ENCODE data around the gene LAPTM4A. TPM values are rescaled to one million over a fixed set of nuclear protein-coding genes. Genes with fewer than 3 reads are reported as not detected.

Gene LAPTM4A
- total RNA-seq, 1 experiment from 2014 or later, result 123 TPM

DNA sequence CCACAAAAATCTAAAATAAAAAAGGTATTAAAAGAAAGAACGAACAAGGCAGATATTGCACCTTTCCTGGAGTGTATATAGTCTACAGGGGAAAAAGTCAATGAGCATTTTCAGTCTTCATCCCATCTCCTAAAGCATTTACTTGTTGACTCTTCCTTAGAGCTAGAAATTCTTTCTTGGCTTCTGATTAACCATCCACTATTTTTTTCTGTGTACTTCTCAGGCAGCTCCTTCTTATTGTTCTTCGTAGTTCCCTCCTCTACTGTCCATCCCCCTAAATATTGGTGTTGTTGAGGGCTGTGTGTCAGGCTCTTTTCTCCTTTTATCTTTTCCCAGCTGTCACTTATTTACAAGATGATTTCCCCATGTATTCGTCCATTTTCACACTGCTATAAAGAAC, 3.5 kb upstream of the LAPTM4A start:
- TF ChIP-seq POLR2AphosphoS5 (IDR thresholded peaks at IDR 0.05; ENCODE audit: low read depth, low read length), result no peak
- TF ChIP-seq SIN3A (IDR thresholded peaks at IDR 0.05; ENCODE audit: borderline replicate concordance, insufficient read depth, low read depth, low read length), result no peak
- TF ChIP-seq TCF7L2 (IDR thresholded peaks at IDR 0.05; ENCODE audit: low read depth, low read length), result no peak
- TF ChIP-seq, protein P1, sequence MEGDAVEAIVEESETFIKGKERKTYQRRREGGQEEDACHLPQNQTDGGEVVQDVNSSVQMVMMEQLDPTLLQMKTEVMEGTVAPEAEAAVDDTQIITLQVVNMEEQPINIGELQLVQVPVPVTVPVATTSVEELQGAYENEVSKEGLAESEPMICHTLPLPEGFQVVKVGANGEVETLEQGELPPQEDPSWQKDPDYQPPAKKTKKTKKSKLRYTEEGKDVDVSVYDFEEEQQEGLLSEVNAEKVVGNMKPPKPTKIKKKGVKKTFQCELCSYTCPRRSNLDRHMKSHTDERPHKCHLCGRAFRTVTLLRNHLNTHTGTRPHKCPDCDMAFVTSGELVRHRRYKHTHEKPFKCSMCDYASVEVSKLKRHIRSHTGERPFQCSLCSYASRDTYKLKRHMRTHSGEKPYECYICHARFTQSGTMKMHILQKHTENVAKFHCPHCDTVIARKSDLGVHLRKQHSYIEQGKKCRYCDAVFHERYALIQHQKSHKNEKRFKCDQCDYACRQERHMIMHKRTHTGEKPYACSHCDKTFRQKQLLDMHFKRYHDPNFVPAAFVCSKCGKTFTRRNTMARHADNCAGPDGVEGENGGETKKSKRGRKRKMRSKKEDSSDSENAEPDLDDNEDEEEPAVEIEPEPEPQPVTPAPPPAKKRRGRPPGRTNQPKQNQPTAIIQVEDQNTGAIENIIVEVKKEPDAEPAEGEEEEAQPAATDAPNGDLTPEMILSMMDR (IDR thresholded peaks at IDR 0.05), result no peak
- TF ChIP-seq, protein P2, sequence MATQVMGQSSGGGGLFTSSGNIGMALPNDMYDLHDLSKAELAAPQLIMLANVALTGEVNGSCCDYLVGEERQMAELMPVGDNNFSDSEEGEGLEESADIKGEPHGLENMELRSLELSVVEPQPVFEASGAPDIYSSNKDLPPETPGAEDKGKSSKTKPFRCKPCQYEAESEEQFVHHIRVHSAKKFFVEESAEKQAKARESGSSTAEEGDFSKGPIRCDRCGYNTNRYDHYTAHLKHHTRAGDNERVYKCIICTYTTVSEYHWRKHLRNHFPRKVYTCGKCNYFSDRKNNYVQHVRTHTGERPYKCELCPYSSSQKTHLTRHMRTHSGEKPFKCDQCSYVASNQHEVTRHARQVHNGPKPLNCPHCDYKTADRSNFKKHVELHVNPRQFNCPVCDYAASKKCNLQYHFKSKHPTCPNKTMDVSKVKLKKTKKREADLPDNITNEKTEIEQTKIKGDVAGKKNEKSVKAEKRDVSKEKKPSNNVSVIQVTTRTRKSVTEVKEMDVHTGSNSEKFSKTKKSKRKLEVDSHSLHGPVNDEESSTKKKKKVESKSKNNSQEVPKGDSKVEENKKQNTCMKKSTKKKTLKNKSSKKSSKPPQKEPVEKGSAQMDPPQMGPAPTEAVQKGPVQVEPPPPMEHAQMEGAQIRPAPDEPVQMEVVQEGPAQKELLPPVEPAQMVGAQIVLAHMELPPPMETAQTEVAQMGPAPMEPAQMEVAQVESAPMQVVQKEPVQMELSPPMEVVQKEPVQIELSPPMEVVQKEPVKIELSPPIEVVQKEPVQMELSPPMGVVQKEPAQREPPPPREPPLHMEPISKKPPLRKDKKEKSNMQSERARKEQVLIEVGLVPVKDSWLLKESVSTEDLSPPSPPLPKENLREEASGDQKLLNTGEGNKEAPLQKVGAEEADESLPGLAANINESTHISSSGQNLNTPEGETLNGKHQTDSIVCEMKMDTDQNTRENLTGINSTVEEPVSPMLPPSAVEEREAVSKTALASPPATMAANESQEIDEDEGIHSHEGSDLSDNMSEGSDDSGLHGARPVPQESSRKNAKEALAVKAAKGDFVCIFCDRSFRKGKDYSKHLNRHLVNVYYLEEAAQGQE (IDR thresholded peaks at IDR 0.05; ENCODE audit: insufficient read depth in 1 of 2, low read depth in 2 of 2, low read length in 1 of 2), result no peak
- no peak overlapping the region for H3K27ac ChIP-seq (ENCODE audit: low read length)
- no peaks in the 10 kb centered on the region; the same call in 1 of the 2 replicates for H3K36me3 ChIP-seq (ENCODE audit: control insufficient read depth, insufficient read depth, low read length)
- H3K4me3 ChIP-seq (ENCODE audit: low read depth in 2 of 2, low read length in 2 of 2), result no peak overlapping the region
- in situ Hi-C loops (cut with HindIII; ENCODE audit: low pct_unique_long_range_greater_than_20kb, low sequenced_read_pairs) (no loop called here), intact Hi-C loops (cut with micrococcal nuclease; ENCODE audit: unreplicated experiment) (no loop called here)
- CTCF ChIA-PET, result interaction anchor here (0.5 to 0.6 kb wide), 2 partner anchors 11 to 100 kb away, joined by 3 to 8 read pairs; no protein-coding TSS in a partner anchor
- POLR2A ChIA-PET, result no interaction called here
- no peaks in the 10 kb centered on the region for H3K9me3 ChIP-seq (ENCODE audit: control insufficient read depth, insufficient read depth, low read depth, low read length)
- peaks cover 3% of the 10 kb centered on the region; the same call in 1 of the 2 replicates for H3K27me3 ChIP-seq (ENCODE audit: control insufficient read depth, insufficient read depth, low read length)
- no TSS peak for BruUV-seq (replicated peaks)
- DNase-seq (ENCODE audit: low read depth, low spot score) (no peak), ATAC-seq (no peak)
- H3K4me1 ChIP-seq (ENCODE audit: control insufficient read depth, insufficient read depth, low read length), result peaks cover 6% of the 10 kb centered on the region

DNA sequence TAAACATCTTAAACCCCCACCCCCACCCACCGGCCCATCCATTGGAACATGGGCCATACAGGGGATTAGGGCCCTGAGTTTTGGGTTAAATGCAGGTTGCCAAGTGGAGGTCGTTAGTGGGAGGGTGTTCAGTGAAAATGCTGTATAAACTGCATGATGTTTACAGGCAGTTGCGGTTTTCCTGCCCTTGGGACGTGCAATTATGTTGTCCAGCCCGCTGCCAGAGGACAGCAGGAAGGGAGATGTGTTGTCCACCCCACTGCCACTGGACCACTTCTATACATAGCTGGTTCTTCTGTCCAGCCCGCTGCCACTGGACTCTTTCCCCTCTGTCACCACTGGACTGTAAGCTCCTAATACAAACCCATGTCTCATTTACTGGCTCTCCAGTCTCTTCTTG, 2.7 kb upstream of the LAPTM4A start:
- no TSS peak for BruUV-seq (replicated peaks)
- Histone ChIP-seq H3K27ac (ENCODE audit: low read length) (no peak overlapping the region), H3K4me3 (ENCODE audit: low read depth in 2 of 2, low read length in 2 of 2) (no peak overlapping the region), H3K36me3 (ENCODE audit: control insufficient read depth, insufficient read depth, low read length) (peaks cover 2% of the 10 kb centered on the region; the same call in 1 of the 2 replicates), H3K4me1 (ENCODE audit: control insufficient read depth, insufficient read depth, low read length) (peaks cover 14% of the 10 kb centered on the region), H3K27me3 (ENCODE audit: control insufficient read depth, insufficient read depth, low read length) (peaks cover 3% of the 10 kb centered on the region; the same call in 1 of the 2 replicates), H3K9me3 (ENCODE audit: control insufficient read depth, insufficient read depth, low read depth, low read length) (no peaks in the 10 kb centered on the region)
- in situ Hi-C loops (cut with HindIII; ENCODE audit: low pct_unique_long_range_greater_than_20kb, low sequenced_read_pairs) (no loop called here), intact Hi-C loops (cut with micrococcal nuclease; ENCODE audit: unreplicated experiment) (no loop called here)
- DNase-seq (ENCODE audit: low read depth, low spot score) (no peak), ATAC-seq (no peak)
- POLR2A ChIA-PET, result no interaction called here
- CTCF ChIA-PET, result no interaction called here
- TF ChIP-seq, protein P2 (IDR thresholded peaks at IDR 0.05; ENCODE audit: insufficient read depth in 1 of 2, low read depth in 2 of 2, low read length in 1 of 2), result no peak
- TF ChIP-seq TCF7L2 (IDR thresholded peaks at IDR 0.05; ENCODE audit: low read depth, low read length), result no peak
- TF ChIP-seq POLR2AphosphoS5 (IDR thresholded peaks at IDR 0.05; ENCODE audit: low read depth, low read length), result no peak
